ENCODE data around the gene PSMA6. TPM values are rescaled to one million over a fixed set of nuclear protein-coding genes. Genes with fewer than 3 reads are reported as not detected.

The PSMA6 gene
- polyA plus RNA-seq, 1 donor (not counting 4 experiments of a cell fraction or from before 2014, with no cell fraction given), result 326 TPM

DNA sequence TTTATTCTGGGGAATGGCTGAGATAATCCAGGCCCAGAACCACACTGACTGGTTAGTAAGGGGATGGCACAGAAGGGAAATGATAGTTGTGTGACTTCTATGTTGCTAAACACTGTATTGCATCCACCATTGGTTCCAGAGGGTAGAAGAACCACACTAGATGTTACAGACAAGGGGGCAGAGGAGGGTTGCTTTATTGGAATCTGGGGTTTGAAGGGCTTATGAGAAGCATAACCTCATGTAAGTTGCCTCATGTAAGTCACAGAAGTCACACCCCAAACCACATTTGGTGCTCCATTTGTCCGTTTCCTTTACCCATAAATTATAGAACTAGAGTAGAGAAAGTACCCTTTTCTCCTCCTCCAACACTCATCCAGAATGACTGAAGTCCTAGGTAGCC, 5.5 kb upstream of the PSMA6 start:
- Histone ChIP-seq H2AFZ (ENCODE audit: control insufficient read depth, low read length) (no peak overlapping the region), H3K4me2 (ENCODE audit: control insufficient read depth, extremely low read depth, insufficient read depth, low read depth, low read length) (no peak overlapping the region), H4K20me1 (ENCODE audit: control insufficient read depth, extremely low read depth, insufficient read depth, low read length) (no peaks in the 10 kb centered on the region), H3K9ac (ENCODE audit: control insufficient read depth, extremely low read depth, insufficient read depth, low read length) (no peak overlapping the region), H3K9me1 (ENCODE audit: control insufficient read depth, extremely low read depth, insufficient read depth, low read length) (no peaks in the 10 kb centered on the region), H3K9me3 (ENCODE audit: control insufficient read depth, low read depth, low read length) (no peaks in the 10 kb centered on the region), H3K4me1 (ENCODE audit: control insufficient read depth, extremely low read depth, insufficient read depth, low read length) (peaks cover 11% of the 10 kb centered on the region), H3K27ac (ENCODE audit: control insufficient read depth, insufficient read depth, low read length) (no peak overlapping the region), H3K79me2 (ENCODE audit: control insufficient read depth, insufficient read depth, low read length) (no peaks in the 10 kb centered on the region), H3K36me3 (ENCODE audit: control insufficient read depth in 2 of 2, extremely low read depth in 1 of 2, insufficient read depth in 2 of 2, low read length in 2 of 2) (peaks cover 0 to 4% of the 10 kb centered on the region in 2 experiments), H3K4me3 (ENCODE audit: control insufficient read depth in 2 of 3, extremely low read depth in 1 of 3, insufficient read depth in 2 of 3, low read depth in 1 of 3, low read length in 3 of 3) (no peak overlapping the region), H3K27me3 (ENCODE audit: control insufficient read depth, extremely low read depth, insufficient read depth, low read length) (no peaks in the 10 kb centered on the region)
- TF ChIP-seq, protein P1, sequence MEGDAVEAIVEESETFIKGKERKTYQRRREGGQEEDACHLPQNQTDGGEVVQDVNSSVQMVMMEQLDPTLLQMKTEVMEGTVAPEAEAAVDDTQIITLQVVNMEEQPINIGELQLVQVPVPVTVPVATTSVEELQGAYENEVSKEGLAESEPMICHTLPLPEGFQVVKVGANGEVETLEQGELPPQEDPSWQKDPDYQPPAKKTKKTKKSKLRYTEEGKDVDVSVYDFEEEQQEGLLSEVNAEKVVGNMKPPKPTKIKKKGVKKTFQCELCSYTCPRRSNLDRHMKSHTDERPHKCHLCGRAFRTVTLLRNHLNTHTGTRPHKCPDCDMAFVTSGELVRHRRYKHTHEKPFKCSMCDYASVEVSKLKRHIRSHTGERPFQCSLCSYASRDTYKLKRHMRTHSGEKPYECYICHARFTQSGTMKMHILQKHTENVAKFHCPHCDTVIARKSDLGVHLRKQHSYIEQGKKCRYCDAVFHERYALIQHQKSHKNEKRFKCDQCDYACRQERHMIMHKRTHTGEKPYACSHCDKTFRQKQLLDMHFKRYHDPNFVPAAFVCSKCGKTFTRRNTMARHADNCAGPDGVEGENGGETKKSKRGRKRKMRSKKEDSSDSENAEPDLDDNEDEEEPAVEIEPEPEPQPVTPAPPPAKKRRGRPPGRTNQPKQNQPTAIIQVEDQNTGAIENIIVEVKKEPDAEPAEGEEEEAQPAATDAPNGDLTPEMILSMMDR (optimal IDR thresholded peaks at IDR 0.05 in 1 of 3, IDR thresholded peaks at IDR 0.05 in 1 of 3, conservative IDR thresholded peaks at IDR 0.05 in 1 of 3; ENCODE audit: extremely low read depth in 1 of 3, insufficient read depth in 2 of 3, low read length in 3 of 3), result no peak
- no peak for TF ChIP-seq EZH2 (IDR thresholded peaks at IDR 0.05; ENCODE audit: low read length)
- no peak for FAIRE-seq
- dilution Hi-C loops (cut with MboI; ENCODE audit: extremely low pct_ligation_motif_present, low sequenced_read_pairs), result no loop called here
- no peak for DNase-seq (ENCODE audit: low read depth, low spot score)

GRCh38 chr14:35287431-35288013, 4.7 kb upstream of the PSMA6 start:
- no peak for TF ChIP-seq EZH2 (IDR thresholded peaks at IDR 0.05; ENCODE audit: low read length)
- Histone ChIP-seq H3K36me3 (ENCODE audit: control insufficient read depth in 2 of 2, extremely low read depth in 1 of 2, insufficient read depth in 2 of 2, low read length in 2 of 2) (peaks cover 0 to 3% of the 10 kb centered on the region in 2 experiments), H3K4me1 (ENCODE audit: control insufficient read depth, extremely low read depth, insufficient read depth, low read length) (peaks cover 11% of the 10 kb centered on the region), H3K4me2 (ENCODE audit: control insufficient read depth, extremely low read depth, insufficient read depth, low read depth, low read length) (no peak overlapping the region), H2AFZ (ENCODE audit: control insufficient read depth, low read length) (no peak overlapping the region), H4K20me1 (ENCODE audit: control insufficient read depth, extremely low read depth, insufficient read depth, low read length) (no peaks in the 10 kb centered on the region), H3K79me2 (ENCODE audit: control insufficient read depth, insufficient read depth, low read length) (peaks cover 4% of the 10 kb centered on the region), H3K4me3 (ENCODE audit: control insufficient read depth in 2 of 3, extremely low read depth in 1 of 3, insufficient read depth in 2 of 3, low read depth in 1 of 3, low read length in 3 of 3) (no peak overlapping the region), H3K9ac (ENCODE audit: control insufficient read depth, extremely low read depth, insufficient read depth, low read length) (no peak overlapping the region), H3K27ac (ENCODE audit: control insufficient read depth, insufficient read depth, low read length) (no peak overlapping the region), H3K9me3 (ENCODE audit: control insufficient read depth, low read depth, low read length) (no peaks in the 10 kb centered on the region), H3K9me1 (ENCODE audit: control insufficient read depth, extremely low read depth, insufficient read depth, low read length) (no peaks in the 10 kb centered on the region), H3K27me3 (ENCODE audit: control insufficient read depth, extremely low read depth, insufficient read depth, low read length) (no peaks in the 10 kb centered on the region)
- dilution Hi-C loops (cut with MboI; ENCODE audit: extremely low pct_ligation_motif_present, low sequenced_read_pairs), result no loop called here
- FAIRE-seq (no peak), DNase-seq (ENCODE audit: low read depth, low spot score) (no peak)

DNA sequence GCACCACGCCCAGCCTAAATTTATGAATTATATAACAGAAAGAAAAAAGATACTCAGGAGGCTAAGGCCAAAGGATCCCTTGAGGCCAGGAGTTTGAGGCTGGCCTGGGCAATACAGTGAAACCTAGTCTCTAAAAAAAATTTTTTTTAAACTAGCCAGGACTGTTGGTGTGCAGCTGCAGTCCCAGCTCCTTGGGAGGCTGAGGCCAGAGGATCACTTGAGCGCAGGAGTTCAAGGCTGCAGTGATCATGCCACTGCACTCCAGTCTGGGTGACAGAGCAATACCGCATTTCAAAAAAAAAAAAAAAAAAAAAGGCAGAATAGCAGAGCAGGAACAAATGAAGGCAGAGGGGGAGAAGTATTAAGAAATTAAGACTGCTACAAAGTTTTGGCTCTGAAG, 2.6 kb upstream of the PSMA6 start:
- no peak for TF ChIP-seq EZH2 (IDR thresholded peaks at IDR 0.05; ENCODE audit: low read length)
- TF ChIP-seq, protein P1 (optimal IDR thresholded peaks at IDR 0.05 in 1 of 3, IDR thresholded peaks at IDR 0.05 in 1 of 3, conservative IDR thresholded peaks at IDR 0.05 in 1 of 3; ENCODE audit: extremely low read depth in 1 of 3, insufficient read depth in 2 of 3, low read length in 3 of 3), result no peak
- DNase-seq (ENCODE audit: low read depth, low spot score) (no peak), FAIRE-seq (no peak)
- Histone ChIP-seq H3K36me3 (ENCODE audit: control insufficient read depth in 2 of 2, extremely low read depth in 1 of 2, insufficient read depth in 2 of 2, low read length in 2 of 2) (no peaks in the 10 kb centered on the region), H3K79me2 (ENCODE audit: control insufficient read depth, insufficient read depth, low read length) (peaks cover 25% of the 10 kb centered on the region), H3K4me1 (ENCODE audit: control insufficient read depth, extremely low read depth, insufficient read depth, low read length) (peaks cover 21% of the 10 kb centered on the region), H3K9me1 (ENCODE audit: control insufficient read depth, extremely low read depth, insufficient read depth, low read length) (no peaks in the 10 kb centered on the region), H3K9ac (ENCODE audit: control insufficient read depth, extremely low read depth, insufficient read depth, low read length) (no peak overlapping the region), H3K4me2 (ENCODE audit: control insufficient read depth, extremely low read depth, insufficient read depth, low read depth, low read length) (no peak overlapping the region), H2AFZ (ENCODE audit: control insufficient read depth, low read length) (no peak overlapping the region), H3K4me3 (ENCODE audit: control insufficient read depth in 2 of 3, extremely low read depth in 1 of 3, insufficient read depth in 2 of 3, low read depth in 1 of 3, low read length in 3 of 3) (no peak overlapping the region), H4K20me1 (ENCODE audit: control insufficient read depth, extremely low read depth, insufficient read depth, low read length) (no peaks in the 10 kb centered on the region), H3K9me3 (ENCODE audit: control insufficient read depth, low read depth, low read length) (no peaks in the 10 kb centered on the region), H3K27ac (ENCODE audit: control insufficient read depth, insufficient read depth, low read length) (no peak overlapping the region), H3K27me3 (ENCODE audit: control insufficient read depth, extremely low read depth, insufficient read depth, low read length) (no peaks in the 10 kb centered on the region)
- dilution Hi-C loops (cut with MboI; ENCODE audit: extremely low pct_ligation_motif_present, low sequenced_read_pairs), result no loop called here
